ENCODE data around the gene ARL6IP5.

ARL6IP5 gene

GRCh38 chr3:69119681-69120080 lies 34.9 kb downstream of the ARL6IP5 start:
- no peak for DNase-seq

GRCh38 chr3:69120879-69121464 lies 36.2 kb downstream of the ARL6IP5 start:
- no peak for DNase-seq

GRCh38 chr3:69121513-69121912 lies 36.8 kb downstream of the ARL6IP5 start:
- DNase-seq, result no peak

- no peak for DNase-seq
These were observed 37.2 kb downstream of the ARL6IP5 start for GRCh38 chr3:69121950-69122349.

- no peak for DNase-seq
These were observed 37.7 kb downstream of the ARL6IP5 start, which contains the start of gene LMOD3 for GRCh38 chr3:69122403-69122802. Gene LMOD3, minus strand, starts transcription at chr3:69122595. Its CDS starts 209 bp downstream, at chr3:69122386.

- no peak for DNase-seq
These were observed 41.5 kb downstream of the ARL6IP5 start for GRCh38 chr3:69126216-69126615.

GRCh38 chr3:69126999-69127398 lies 42.3 kb downstream of the ARL6IP5 start:
- DNase-seq, result no peak

- DNase-seq, result no peak
These were observed 43.8 kb downstream of the ARL6IP5 start for GRCh38 chr3:69128509-69128908.

- DNase-seq, result no peak
These were observed 44.8 kb downstream of the ARL6IP5 start for GRCh38 chr3:69129531-69129930.

GRCh38 chr3:69130689-69131088 lies 46.0 kb downstream of the ARL6IP5 start:
- no peak for DNase-seq

- no peak for DNase-seq
These were observed 52.3 kb downstream of the ARL6IP5 start for GRCh38 chr3:69137005-69137404.

- DNase-seq, result no peak
These were observed 52.7 kb downstream of the ARL6IP5 start for GRCh38 chr3:69137412-69137811.

- no peak for DNase-seq
These were observed 56.6 kb downstream of the ARL6IP5 start for GRCh38 chr3:69141313-69141712.

- no peak for DNase-seq
These were observed 57.4 kb downstream of the ARL6IP5 start for GRCh38 chr3:69142090-69142489.

GRCh38 chr3:69142797-69143454 lies 58.2 kb downstream of the ARL6IP5 start:
- DNase-seq, result no peak

- DNase-seq, result no peak
These were observed 58.9 kb downstream of the ARL6IP5 start for GRCh38 chr3:69143612-69144011.

GRCh38 chr3:69144631-69145245 lies 60.0 kb downstream of the ARL6IP5 start:
- no peak for DNase-seq

- no peak for DNase-seq
These were observed 61.0 kb downstream of the ARL6IP5 start for GRCh38 chr3:69145688-69146087.

- DNase-seq, result no peak
These were observed 64.8 kb downstream of the ARL6IP5 start for GRCh38 chr3:69149586-69149985.

Measured in DMS79 (cell line).